Activated CD4-positive, CD25-positive, alpha-beta regulatory T cell treated with anti-CD3 and anti-CD28 coated beads, Interleukin-2, amount 50 U/mL, for 24 hours (primary cell): ENCODE results near the gene ZNF451.
A peak's percentile ranks its signal among the peaks of the same experiment; 100 is the strongest.

Experiments
- ATAC-seq, 2 donors: fragments of 150-1000 bp; cut with Tn5 transposase; one replicate each; pipeline ENCODE4 v1.10.0; 2021; ENCODE audit warnings: mild to moderate bottlenecking in 1 of 2, moderate library complexity in 1 of 2

The ZNF451 gene

DNA sequence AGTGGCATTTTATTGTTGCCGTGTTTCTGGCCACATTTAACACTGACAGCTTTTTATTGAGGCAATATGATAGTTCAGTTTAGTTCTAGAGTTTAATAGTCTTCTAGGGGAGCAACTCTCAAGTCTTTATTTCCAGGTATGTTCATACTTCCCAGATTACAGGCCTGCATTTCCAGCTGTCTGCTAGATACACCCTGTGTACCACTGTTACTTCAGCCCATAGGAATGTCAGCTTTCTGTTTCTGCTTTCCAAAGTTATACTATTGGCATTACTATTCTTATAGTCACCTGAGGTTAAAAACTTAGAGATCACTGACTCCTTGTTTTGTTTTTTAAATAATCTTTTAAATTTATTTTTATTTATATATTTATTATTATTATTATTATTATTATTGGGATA is 7.6 kb downstream of the ZNF451 start:
- ATAC-seq, result no peak

- no peak for ATAC-seq
Observed at GRCh38 chr6:57102976-57103375, 13.0 kb downstream of the ZNF451 start.

DNA sequence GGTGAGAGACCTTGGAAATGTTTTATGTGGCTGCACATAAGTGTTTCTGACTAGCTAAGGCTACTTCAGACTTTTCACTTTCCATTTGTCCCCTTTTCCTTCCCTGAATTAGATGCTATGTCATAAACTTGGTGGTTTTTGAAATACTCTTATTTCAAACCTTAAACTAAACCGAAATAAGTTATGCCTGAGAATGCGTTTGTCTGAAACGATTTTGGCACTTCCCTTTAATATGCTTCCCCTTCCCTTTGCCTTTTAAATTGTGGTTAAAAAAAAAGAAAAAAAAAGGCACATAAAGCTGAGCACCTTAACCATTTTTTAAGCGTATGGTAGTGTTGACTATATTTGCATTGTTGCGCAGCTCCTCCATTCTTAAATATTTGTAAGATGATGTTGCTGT is 14.3 kb downstream of the ZNF451 start:
- ATAC-seq, result no peak

- no peak for ATAC-seq
Observed at GRCh38 chr6:57106990-57107389, 17.0 kb downstream of the ZNF451 start.

DNA sequence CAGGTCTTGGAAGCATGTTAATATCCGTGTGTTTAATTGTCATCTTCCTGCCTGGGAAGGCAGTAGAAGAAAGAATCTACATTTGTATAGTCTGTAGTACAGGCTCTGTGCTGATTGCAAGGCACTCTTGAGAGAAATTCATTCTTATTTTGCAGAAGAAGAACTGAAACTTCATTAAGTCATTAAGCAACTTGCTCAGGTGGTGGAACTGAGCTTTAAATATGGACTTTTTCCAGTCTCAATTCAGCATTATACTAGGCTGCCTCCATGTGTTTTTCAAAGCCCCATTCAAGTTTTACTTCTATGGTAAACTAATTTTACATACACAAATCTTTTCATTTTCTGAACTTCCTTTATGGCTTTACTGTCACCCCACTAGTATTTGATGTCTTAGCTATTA is 18.7 kb downstream of the ZNF451 start:
- ATAC-seq, result no peak

GRCh38 chr6:57109880-57110279 is 19.9 kb downstream of the ZNF451 start:
- ATAC-seq, result no peak

GRCh38 chr6:57113105-57113504 is 23.1 kb downstream of the ZNF451 start:
- ATAC-seq, result no peak

DNA sequence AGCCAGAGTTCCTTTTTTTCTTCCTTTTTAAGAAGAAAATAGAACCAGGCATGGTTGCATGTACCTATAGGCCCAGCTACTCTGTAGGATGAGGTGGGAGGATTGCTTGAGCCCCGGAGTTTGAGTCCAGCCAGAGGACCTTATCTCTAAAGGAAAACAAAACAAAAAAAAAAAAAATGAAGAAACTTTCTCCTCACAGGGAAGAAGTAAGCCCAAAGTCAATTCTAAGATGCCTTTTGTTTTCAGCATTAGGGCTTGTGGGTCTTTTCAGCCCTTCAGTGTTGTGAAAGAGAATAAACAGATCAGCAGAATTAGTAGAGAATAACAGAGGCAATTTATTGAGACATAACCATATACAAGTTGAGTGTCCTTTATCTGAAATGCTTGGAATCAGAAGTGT is 26.8 kb downstream of the ZNF451 start:
- no peak for ATAC-seq

GRCh38 chr6:57117796-57118195 is 27.8 kb downstream of the ZNF451 start:
- ATAC-seq, result no peak

- ATAC-seq, result no peak
Observed at GRCh38 chr6:57123111-57123510, 33.1 kb downstream of the ZNF451 start.

GRCh38 chr6:57127763-57128162 is 37.8 kb downstream of the ZNF451 start:
- no peak for ATAC-seq

DNA sequence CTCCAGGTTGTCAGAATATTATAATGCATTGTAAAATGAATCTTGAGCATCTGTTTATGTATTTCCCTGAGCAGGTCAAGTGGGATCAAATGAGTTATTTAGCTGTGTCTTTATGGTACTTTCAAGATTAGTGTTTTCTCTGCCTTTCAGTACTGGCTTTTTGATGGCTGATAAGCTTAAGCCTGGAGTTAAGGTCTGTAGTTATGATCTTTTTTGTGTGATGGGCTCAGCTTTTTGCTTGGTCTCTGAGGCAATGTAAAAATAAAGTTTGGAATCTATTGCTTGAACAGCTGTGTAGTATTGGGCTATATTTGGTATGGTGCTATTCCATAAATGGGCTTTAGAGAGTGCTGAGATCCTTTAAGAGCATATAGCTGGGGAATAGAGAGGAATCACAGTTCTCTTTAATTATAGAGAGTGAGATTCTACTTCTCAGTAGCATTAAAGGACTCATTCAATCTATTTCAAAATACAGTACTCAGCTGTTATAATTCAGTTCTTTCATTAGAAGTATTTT is 40.7 kb downstream of the ZNF451 start:
- no peak for ATAC-seq

DNA sequence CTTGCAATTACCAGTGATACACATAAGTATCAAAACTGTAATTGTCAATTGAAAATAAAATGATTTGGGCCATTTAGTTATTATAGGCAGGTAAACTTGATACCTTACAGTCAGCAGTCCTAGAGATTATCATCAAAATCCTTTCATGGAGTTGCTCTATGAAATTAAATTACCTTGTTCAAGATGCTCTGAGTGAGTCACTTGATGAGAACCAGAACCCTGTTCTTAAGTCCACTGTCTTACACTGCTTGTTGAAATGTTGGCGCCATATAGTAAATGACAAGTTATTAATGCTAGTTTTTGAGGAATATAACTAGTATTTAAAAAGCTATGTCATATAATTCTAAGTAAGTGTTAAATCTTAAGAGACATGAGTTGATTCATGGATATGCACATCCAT is 45.0 kb downstream of the ZNF451 start:
- ATAC-seq, result no peak

- ATAC-seq, result no peak
Observed at GRCh38 chr6:57135885-57136284, 45.9 kb downstream of the ZNF451 start.

DNA sequence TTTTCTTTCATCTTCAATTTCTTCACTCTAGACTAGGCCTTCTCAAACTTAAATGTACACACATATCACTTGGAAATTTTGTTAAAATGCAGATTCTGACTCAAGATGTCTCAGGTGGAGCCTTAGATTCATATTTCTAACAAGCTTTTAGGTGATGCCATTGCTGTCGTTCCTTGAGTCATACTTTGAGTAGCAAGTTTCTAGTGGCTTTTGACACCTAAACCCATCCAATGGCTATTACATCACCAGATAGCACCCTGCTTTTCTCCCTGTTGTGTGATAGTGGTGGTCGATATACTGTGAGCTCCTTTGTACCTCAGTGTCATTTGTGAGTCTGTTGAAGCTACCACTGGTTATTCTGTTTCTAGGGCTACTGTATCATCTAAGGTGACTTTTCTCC is 47.4 kb downstream of the ZNF451 start:
- ATAC-seq, result peak; percentile 38 to 67

- no peak for ATAC-seq
Observed at GRCh38 chr6:57138026-57138425, 48.0 kb downstream of the ZNF451 start.

GRCh38 chr6:57141451-57142177 is 51.6 kb downstream of the ZNF451 start:
- ATAC-seq, result no peak

GRCh38 chr6:57142178-57142525 is 52.2 kb downstream of the ZNF451 start:
- ATAC-seq, result no peak

DNA sequence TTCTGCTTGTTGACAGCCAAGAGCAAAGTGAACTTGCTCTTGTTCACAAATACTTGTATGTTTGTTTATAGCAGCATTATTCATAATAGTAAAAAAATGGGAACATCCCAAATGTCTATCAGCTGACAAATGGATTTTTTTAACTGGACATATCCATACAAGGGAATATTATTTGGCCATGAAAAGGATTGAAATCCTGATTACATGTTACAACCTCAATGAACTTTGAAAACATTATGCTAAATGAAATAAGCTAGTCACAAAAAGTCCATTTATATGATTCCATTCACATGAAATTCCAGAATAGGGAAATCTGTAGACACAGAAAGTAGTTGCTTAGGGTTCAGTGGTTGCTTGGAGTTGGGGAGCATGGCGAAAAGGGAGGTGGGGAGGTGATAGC is 53.7 kb downstream of the ZNF451 start:
- ATAC-seq, result no peak

DNA sequence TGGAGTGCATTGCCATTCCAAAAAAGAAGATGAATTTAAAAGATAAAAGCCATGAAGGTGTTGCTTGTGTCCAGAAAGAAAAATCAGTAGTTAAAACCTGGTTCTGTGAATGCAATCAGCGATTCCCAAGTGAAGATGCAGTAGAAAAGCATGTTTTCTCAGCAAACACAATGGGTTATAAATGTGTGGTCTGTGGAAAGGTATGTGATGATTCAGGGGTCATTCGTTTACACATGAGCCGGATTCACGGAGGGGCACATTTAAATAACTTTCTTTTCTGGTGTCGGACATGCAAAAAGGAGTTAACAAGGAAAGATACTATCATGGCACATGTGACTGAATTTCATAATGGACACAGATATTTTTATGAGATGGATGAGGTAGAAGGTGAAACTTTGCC is 57.4 kb downstream of the ZNF451 start:
- ATAC-seq, result no peak

- ATAC-seq, result peak; percentile 73 to 80
Observed at GRCh38 chr6:57147955-57148858, 58.2 kb downstream of the ZNF451 start.

GRCh38 chr6:57158658-57159057 is 68.7 kb downstream of the ZNF451 start:
- peak in 1 of 2 donors; percentile 67 for ATAC-seq

DNA sequence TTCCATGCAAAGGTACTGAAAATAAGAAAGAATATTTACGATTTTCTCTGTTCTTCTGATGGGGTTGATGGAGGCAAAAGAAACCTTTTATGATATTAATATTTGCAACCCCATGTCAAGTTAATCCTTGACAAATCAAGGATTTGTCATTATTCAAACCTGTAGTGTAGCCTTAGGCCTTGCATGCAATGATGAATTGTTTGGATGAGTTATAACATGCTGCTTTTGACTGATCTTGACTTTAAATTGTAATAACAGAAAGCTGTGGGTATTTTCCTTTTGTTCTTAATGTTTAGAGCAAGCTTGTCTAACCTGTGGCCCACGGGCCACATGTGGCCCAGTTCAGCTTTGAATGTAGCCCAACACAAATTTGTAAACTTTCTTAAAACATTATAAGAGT is 69.1 kb downstream of the ZNF451 start:
- ATAC-seq, result no peak

GRCh38 chr6:57162028-57162427 is 72.0 kb downstream of the ZNF451 start:
- no peak for ATAC-seq
